IPS-NIHi11 (cell line): ENCODE results near the gene FRS2.
"Not testable (repeated sequence)": the region's sequence is repeated elsewhere in the genome, so short reads cannot be mapped to it uniquely, and the experiment has no call there.

Experiments
- DNase-seq: peaks from one replicate; pipeline ENCODE4 v3.0.0; 2012; ENCODE audit warnings: mixed read lengths, low spot score

Gene FRS2

GRCh38 chr12:69470189-69471075 is at the start of gene FRS2:
FRS2 (plus strand) TSS chr12:69470388; CDS start chr12:69569031, 98,643 bp downstream.
- peak; percentile 99 for DNase-seq

DNA sequence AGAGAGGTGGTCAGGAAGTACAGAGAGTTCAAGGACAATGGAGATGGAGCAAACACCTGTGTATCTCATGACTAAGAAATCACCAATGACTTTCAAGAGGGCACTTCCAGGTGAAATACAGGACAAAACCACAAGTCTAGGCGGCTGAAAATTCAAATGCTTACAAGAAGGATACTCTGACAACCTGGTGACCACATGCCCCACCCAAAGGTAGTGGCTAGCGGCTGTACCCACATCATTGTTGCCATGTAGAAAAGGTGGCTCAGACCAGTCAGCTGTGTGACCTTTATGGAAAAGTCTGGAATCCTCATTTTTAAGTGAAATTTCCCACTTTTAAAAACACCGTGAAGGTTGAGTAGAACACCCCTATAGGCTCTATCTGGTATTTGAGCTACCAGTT is 48.6 kb upstream of the FRS2 start:
- DNase-seq, result no peak

DNA sequence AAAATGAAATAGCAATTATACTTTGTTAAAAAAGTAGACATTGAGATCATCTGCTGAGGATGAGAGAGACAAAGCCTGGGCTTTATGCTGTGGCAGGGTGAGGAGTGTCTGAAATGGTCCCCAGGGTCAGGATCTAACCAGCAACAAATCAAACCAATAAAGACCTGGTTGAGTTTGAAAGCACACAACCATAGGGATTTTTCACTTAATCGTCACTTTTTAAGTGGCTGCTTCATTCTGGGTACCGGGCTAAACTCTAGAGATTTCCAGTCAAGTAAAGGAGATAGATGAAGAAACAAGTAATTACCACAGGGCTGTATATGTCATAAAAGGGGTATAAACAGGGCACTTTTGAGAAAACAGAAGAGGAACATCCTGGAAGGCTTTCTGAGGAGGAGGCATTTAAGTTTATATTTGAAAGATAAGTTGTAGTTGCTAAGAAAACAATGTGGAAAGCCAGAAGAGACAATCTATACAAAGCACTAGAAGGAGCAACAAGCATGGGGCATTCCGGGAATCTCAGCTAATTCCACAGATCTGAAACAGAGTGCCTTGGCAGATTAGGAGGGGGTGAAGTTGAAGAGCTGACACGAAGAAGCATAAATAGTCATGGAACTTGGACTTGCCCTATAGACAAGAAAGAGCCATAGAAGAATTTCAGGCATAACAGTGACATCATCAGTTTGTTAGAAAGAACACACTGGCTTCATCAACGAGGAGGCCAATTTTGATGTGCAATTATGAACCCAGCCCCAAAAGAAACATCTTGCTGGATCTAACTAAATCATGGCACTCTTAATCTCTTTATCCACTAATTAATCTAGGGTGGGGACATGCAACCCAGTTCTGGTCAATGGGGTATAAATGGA is 46.9 kb upstream of the FRS2 start:
- no peak for DNase-seq

DNA sequence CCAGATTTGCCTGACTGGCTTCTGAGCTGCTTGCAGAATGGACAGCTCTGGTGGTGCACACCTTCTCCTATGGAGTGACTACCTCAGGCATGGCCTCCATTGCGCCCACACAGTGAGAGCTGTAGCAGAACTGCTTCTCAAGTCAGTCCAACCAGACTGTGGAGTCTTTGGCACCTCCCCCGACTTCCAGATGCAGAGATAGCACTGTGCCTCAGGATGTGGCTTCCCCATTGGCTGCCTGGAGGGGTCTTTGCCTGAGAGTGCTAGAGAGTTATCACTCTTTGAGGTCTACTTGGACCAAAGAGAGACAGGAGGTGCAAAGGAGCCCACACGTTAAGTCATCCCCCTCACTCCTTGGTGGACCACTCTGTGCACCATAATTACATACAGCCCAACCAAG is 44.8 kb upstream of the FRS2 start:
- DNase-seq, result no peak

DNA sequence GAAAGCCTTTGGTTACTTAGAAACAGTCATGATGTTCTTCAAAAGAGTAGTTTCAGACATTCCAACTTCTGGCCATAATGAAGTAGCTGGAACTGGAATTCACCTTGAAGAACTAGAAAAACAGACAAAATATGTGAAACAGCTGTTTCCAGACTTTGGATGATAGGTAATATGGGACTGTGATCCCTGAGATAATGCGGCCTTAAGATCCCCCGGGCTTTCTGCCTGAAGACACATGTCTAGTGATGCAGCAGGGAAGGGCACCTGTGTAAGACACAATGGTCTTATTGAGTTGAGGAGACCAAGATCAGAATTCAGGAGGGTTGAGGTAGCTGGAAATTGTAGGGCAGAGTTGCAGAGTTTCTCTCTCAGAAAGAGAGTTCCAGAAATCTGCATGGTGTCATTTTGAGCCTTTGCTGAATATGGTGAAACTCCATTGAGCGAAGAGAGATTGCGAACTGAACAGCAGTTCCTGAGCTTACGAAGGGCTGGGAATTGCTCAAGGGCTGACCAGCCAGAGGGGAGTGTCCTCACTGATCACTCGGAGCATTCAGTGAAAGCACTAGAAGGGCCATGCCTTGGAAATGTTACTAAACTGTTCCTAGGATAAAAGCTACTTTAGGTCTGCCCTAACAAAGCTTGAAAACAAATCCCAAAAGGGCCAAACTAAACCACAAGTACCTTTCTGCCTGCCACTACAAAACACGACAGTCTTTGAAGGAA is 41.7 kb upstream of the FRS2 start:
- no peak for DNase-seq

DNA sequence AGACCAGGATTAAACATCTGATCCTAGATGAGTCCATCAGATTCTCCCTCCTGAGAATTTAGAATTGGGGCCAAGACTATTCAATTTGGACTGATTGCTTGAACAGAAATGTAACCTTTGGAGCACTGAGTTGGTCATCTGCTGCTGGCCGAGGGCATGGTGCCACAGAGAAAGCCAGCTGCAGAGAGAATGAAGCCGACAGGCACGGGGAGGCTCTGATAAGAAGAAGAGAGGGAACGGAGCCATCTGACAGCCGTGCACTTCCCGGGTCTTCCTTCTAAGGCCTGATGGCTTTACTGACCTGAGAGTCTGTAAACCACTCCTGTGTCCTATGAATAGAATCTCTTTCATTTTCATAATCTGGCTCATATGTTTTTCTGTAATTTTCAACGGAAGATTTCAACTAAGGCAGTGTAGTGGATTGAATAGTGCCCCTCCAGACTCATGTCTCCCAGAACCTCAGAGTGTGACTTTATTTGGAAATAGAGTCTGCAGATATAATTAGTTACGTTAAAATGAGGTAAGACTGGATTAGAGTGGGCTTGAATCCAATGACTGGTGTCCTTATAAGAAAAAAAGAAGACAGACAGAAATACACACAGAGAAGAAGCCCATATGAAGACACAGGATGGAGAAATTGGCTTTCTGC is 39.1 kb upstream of the FRS2 start:
- no peak for DNase-seq

- no peak for DNase-seq
Measured at GRCh38 chr12:69431591-69432222, 38.5 kb upstream of the FRS2 start.

DNA sequence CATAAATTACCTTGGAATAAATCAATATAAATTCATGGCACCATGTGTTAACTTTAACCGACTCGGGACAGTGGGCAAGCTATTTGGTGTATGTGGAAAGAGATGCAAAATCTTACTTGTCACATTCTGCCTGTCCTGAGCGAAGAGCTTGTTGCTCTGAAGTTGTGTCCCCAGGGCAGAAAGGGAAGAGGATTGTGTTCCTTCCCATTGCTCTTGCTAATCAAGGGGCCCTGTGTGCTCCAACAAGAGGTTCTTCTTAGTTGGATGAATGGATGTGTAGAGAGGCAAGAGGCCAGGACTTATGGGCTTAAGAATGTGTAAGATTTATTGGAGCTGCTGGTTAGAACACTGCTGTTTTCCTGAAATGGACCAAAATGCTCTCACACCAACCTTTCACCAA is 36.5 kb upstream of the FRS2 start:
- DNase-seq, result no peak

GRCh38 chr12:69435644-69436043 is 34.5 kb upstream of the FRS2 start:
- no peak for DNase-seq

- no peak for DNase-seq
Measured at GRCh38 chr12:69437073-69437472, 33.1 kb upstream of the FRS2 start.

GRCh38 chr12:69438539-69438938 is 31.6 kb upstream of the FRS2 start:
- no peak for DNase-seq

- no peak for DNase-seq
Measured at GRCh38 chr12:69440016-69440415, 30.2 kb upstream of the FRS2 start.

DNA sequence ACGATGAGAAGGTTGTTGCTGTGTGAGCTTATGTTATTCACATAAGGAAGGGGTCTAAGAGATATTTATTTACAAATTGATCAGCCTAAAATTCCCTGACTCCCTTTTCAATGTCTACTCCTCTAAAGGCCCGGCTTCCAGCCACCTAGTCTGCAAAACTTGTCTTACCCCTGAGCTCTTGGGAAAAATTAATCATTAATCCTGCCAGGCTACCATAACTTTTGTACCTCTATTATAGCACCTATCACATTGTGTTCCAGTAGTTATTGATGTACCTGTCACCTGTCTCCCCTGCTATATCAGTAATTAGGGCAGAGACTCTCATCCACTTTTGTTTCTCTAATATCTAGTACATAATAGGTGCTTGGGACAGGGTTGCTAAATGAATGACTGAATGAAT is 29.3 kb upstream of the FRS2 start:
- no peak for DNase-seq

DNA sequence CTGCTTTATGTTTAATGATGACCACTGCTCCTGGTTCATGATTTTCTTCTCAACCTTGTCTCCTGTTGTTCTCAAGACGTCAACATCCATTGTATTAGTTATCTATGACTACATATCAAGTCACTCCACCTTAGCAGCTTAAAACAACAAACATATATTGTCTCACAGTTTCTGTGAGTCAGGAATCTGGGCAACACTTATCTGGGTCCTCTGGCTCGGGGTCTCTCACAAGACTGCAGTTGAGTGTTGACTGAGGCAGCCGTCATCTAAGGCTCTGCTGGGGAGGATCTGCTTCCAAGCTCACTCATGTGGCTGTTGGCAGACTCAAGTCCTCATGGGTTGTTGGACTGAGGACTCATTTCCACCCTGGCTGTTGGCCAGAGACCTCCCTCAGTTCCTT is 27.3 kb upstream of the FRS2 start:
- no peak for DNase-seq

DNA sequence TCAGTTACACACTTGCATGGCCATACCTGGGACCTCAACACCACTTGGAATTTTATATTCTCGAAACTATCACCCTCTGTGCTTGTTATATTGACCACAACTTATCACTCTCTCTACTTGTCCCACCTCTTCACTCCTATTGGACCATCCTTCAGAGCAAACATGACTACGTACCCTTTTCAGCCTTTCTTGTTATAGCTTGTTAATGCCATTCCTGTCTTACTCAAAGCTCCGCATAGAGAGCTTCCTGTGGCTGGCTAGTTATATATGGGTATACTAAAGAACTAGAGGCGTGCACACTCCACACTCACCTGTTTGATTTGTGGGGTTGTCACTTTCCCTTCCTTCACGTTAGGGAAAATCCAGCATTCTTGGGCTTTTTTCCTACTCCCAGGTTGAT is 26.3 kb upstream of the FRS2 start:
- no peak for DNase-seq

GRCh38 chr12:69447892-69448291 is 22.3 kb upstream of the FRS2 start:
- DNase-seq, result no peak

DNA sequence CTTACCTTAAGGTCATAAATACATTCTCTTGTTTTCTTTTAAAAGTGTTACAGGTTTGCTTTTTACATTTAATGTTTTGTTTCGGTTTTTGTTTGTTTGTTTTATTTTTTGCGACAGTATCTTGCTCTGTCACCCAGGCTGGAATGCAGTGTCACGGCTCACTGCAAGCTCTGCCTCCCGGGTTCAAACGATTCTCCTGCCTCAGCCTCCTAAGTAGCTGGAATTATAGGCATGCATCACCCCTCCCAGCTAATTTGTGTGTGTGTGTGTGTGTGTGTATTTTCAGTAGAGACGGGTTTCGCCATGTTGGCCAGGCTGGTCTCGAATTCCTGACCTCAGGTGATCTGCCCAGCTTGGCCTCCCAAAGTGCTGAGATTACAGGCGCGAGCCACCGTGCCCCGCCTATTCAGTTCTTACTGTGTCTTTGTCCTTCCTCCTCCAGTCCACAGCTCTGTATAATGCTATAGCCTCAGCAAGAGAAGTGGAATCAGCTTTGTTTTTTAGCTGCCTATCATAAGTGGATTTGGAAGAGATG is 17.5 kb upstream of the FRS2 start:
- DNase-seq, result not testable (repeated sequence)

DNA sequence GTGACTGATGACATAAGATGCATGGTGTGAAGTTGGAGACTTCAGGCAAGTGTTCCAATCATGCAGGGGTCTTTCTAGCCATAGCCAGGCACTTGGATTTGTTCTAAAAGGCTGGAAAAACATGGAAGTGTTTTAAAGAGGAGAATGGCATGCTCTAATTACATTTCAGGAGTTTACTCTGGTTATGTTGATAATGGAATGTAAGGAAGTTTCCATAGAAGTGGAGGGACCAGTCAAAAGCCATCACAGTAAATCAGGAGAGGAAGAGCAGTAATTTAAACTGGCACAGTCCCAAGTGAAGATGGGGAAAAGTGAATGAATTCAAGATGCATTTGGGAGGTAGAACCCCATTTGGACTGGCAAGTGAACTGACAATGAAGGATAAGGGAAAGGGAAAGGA is 13.9 kb upstream of the FRS2 start:
- no peak for DNase-seq

GRCh38 chr12:69457433-69457832 is 12.8 kb upstream of the FRS2 start:
- DNase-seq, result no peak

DNA sequence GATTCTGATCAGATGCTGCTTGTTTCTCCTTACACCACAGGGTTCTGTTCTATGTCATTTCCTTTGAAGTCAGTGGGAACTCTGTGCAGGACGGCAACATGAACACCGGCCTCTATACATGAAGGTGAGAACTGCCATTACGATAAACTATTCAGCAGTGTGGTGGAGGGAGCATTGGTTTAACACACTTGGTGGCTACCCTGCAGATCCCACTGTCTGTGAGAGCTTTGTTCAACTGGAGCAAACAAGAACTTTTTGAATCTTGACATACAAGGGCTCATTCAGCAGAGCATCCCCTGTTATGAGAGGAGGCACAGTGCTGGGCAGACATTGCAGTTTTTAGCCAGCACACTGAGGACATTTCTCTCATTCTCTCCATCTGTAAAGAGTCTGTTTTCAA is 10.7 kb upstream of the FRS2 start:
- no peak for DNase-seq

DNA sequence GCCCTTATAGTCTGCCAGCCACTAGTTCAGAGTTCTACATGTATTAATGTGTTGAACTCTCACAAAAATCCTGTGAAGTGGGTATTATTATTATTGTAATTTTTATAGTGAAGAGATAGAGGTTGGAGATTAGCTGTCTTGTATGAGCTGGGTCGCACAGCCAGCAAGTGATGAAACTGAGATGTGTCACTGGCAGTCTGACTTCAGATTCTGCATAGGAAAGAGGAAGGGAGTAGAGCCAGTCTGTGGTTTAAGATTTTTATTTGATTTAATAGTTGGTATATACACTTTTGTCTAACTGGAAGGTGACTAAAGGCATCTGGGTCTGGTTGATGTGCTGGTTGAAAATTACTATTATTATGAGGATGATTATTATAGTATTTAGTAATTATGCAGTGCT is 5.8 kb upstream of the FRS2 start:
- DNase-seq, result no peak
